Measurements from ENCODE around the gene DUSP5.

DNA sequence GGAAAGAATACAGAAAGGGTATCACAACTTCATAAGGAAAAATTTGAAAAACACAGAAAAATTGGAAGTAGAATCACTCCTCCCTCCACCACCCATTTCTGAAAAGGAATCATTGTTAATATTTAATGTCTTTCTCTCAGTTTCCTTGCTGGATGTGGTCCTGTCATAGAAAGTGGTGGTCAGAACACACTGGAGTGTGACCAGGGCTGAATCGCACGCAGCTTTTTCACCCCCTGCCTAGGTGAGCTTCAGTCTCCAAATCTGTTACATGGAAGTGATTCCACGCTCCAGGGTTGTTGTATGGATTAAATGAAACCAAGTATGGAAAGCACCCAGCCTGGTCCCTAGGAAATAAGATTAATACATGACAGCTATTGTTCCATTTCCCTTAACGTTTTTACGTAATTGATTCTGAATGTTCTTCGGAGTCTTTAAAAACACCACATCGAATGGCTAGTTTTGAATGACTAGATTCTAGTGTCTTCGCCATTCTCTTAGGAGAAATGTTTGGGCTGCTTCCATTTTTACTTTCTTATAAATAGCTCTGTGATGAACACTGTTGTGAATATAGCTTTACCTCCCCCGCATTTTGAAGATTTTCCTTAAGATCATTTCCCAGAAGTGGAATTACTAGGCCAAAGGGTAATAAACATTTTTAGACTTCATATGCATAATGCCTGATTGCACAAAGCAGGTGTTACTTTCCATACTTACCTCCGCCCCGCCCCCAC is 10.9 kb upstream of the DUSP5 start:
- TF ChIP-seq TEAD4 (IDR thresholded peaks at IDR 0.05) (no peak), EP300 (IDR thresholded peaks at IDR 0.05; ENCODE audit: borderline replicate concordance) (no peak), FOXM1 (IDR thresholded peaks at IDR 0.05; ENCODE audit: borderline replicate concordance, low read depth) (no peak), CEBPB (IDR thresholded peaks at IDR 0.05) (no peak), RAD21 (IDR thresholded peaks at IDR 0.05; ENCODE audit: low read depth) (no peak)
- TF ChIP-seq, protein P1, sequence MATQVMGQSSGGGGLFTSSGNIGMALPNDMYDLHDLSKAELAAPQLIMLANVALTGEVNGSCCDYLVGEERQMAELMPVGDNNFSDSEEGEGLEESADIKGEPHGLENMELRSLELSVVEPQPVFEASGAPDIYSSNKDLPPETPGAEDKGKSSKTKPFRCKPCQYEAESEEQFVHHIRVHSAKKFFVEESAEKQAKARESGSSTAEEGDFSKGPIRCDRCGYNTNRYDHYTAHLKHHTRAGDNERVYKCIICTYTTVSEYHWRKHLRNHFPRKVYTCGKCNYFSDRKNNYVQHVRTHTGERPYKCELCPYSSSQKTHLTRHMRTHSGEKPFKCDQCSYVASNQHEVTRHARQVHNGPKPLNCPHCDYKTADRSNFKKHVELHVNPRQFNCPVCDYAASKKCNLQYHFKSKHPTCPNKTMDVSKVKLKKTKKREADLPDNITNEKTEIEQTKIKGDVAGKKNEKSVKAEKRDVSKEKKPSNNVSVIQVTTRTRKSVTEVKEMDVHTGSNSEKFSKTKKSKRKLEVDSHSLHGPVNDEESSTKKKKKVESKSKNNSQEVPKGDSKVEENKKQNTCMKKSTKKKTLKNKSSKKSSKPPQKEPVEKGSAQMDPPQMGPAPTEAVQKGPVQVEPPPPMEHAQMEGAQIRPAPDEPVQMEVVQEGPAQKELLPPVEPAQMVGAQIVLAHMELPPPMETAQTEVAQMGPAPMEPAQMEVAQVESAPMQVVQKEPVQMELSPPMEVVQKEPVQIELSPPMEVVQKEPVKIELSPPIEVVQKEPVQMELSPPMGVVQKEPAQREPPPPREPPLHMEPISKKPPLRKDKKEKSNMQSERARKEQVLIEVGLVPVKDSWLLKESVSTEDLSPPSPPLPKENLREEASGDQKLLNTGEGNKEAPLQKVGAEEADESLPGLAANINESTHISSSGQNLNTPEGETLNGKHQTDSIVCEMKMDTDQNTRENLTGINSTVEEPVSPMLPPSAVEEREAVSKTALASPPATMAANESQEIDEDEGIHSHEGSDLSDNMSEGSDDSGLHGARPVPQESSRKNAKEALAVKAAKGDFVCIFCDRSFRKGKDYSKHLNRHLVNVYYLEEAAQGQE (IDR thresholded peaks at IDR 0.05; ENCODE audit: low read depth), result no peak

Measured in Ishikawa (cell line).